GM23248 (cell line): ENCODE measurements around the gene COL15A1. TPM values are rescaled to one million over a fixed set of nuclear protein-coding genes. Genes with fewer than 3 reads are reported as not detected.

Experiments
- DNase-seq: peaks from one replicate; pipeline ENCODE4 v3.0.0-alpha.2; 2015
- H2AFZ ChIP-seq: fragments of 200-600 bp; sonication (generic); 2 replicates; pipeline ENCODE4 v1.6.1; 2016; ENCODE audit warnings: antibody characterized with exemption
- H3F3A ChIP-seq: fragments of 200-600 bp; sonication (generic); 2 replicates; pipeline ENCODE4 v1.6.1; 2016; ENCODE audit warnings: mild to moderate bottlenecking, antibody characterized with exemption, mixed run types; ENCODE audit not compliant: insufficient read depth
- H3K27ac ChIP-seq: fragments of 200-600 bp; sonication (generic); 2 replicates; pipeline ENCODE4 v1.5.1; 2016; ENCODE audit warnings: mild to moderate bottlenecking
- H3K27me3 ChIP-seq: fragments of 200-600 bp; sonication (generic); replicated peaks from 2 replicates; pipeline ENCODE4 v1.6.1; 2016; ENCODE audit warnings: mild to moderate bottlenecking; ENCODE audit not compliant: insufficient read depth
- H3K36me3 ChIP-seq: fragments of 200-600 bp; sonication (generic); 2 replicates; pipeline ENCODE4 v1.6.1; 2016; ENCODE audit warnings: low read depth, mild to moderate bottlenecking
- H3K4me1 ChIP-seq: fragments of 200-600 bp; sonication (generic); 2 replicates; pipeline ENCODE4 v1.6.1; 2016; ENCODE audit warnings: mild to moderate bottlenecking; ENCODE audit not compliant: insufficient read depth
- H3K4me2 ChIP-seq: fragments of 200-600 bp; sonication (generic); one replicate; pipeline ENCODE4 v1.6.1; 2016; ENCODE audit warnings: mild to moderate bottlenecking; ENCODE audit not compliant: unreplicated experiment
- H3K4me3 ChIP-seq: fragments of 200-600 bp; sonication (generic); 2 replicates; pipeline ENCODE4 v1.5.1; 2016; ENCODE audit warnings: mild to moderate bottlenecking
- H3K79me2 ChIP-seq: fragments of 200-600 bp; sonication (generic); 2 replicates; pipeline ENCODE4 v1.6.1; 2016; ENCODE audit warnings: mild to moderate bottlenecking; ENCODE audit not compliant: insufficient read depth
- H3K9ac ChIP-seq: fragments of 200-600 bp; sonication (generic); 2 replicates; pipeline ENCODE4 v1.6.1; 2016; ENCODE audit warnings: mild to moderate bottlenecking
- H3K9me2 ChIP-seq: fragments of 200-600 bp; sonication (generic); 2 replicates; pipeline ENCODE4 v1.6.1; 2016; ENCODE audit warnings: mixed run types, mild to moderate bottlenecking, moderate library complexity; ENCODE audit not compliant: insufficient read depth
- H3K9me3 ChIP-seq: fragments of 200-600 bp; sonication (generic); one replicate; pipeline ENCODE4 v1.6.1; 2017; ENCODE audit warnings: low read depth
- H4K20me1 ChIP-seq: fragments of 200-600 bp; sonication (generic); 2 replicates; pipeline ENCODE4 v1.6.0; 2016; ENCODE audit not compliant: insufficient read depth
- EZH2 ChIP-seq: fragments of 200-600 bp; sonication (generic); IDR thresholded peaks from 2 replicates; pipeline ENCODE4 v1.6.1; 2018; ENCODE audit warnings: antibody characterized with exemption, mild to moderate bottlenecking; ENCODE audit not compliant: insufficient read depth, poor library complexity, severe bottlenecking
- EZH2phosphoT487 ChIP-seq: fragments of 200-600 bp; sonication (generic); IDR thresholded peaks from 2 replicates; pipeline ENCODE4 v1.6.1; 2018; ENCODE audit warnings: antibody characterized with exemption, moderate library complexity, mild to moderate bottlenecking, low read depth; ENCODE audit not compliant: insufficient read depth
- WGBS, 2 experiments: methylation state at CpG; one replicate each; pipeline ENCODE4 v1.1.6; 2015 to 2017; ENCODE audit warnings: low lambda C conversion rate in 2 of 2, low coverage in 1 of 2; ENCODE audit errors: missing lambda C conversion rate in 2 of 2; 5-methylcytosine and 5-hydroxymethylcytosine counted together
- in situ Hi-C: fragments of 300-500 bp; cut with MboI; formaldehyde crosslinking; loops from 2 replicates; pipeline ENCODE4 v1.15.0; 2020
- polyA plus RNA-seq: library from polyadenylated mRNA; unstranded; fragments of >200 nt; fragmentation: Nextera tagmentation; extraction: Ambion mirVana; gene quantifications from 2 replicates; pipeline ENCODE4 v1.2.1, GENCODE V29; 2016
- total RNA-seq: library from RNA; depleted of rRNA; stranded (reverse); fragments of >200 nt; shearing (Covaris generic); gene quantifications from 2 replicates; pipeline ENCODE4 v1.2.3, GENCODE V29; 2014

The COL15A1 gene
- total and polyA plus RNA-seq, 2 experiments from 2014 or later, result 9.7 to 16.8 TPM

DNA sequence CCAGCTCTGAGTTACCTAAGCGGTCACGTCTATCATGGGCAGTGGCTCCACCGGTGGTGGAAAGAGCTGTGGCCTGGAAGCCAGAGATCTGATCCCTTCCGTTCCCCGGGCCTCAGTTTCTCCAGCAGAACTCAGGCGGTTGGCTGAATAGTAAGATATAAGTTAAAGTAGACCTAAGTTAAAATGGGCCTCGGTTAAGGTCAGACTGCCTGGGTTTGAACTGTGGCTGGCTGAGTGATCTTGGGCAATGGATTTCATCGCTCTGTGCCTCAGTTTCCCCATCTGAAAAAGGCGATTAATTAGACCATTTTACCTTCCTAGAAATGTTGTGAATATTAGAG, 997 bp downstream of the COL15A1 start:
- Histone ChIP-seq H3K27me3 (peaks cover 36% of the 10 kb centered on the region), H4K20me1 (no peaks in the 10 kb centered on the region), H3K9ac (no peak overlapping the region), H3K4me2 (peak overlapping the region; percentile 86), H3K36me3 (no peaks in the 10 kb centered on the region), H3K79me2 (no peaks in the 10 kb centered on the region), H3K9me3 (no peaks in the 10 kb centered on the region), H3K9me2 (no peaks in the 10 kb centered on the region), H3F3A (no peaks in the 10 kb centered on the region), H3K4me1 (no peaks in the 10 kb centered on the region), H2AFZ (peak overlapping the region; percentile 80; the same call in 1 of the 2 replicates), H3K27ac (no peak overlapping the region), H3K4me3 (peak overlapping the region; percentile 68)
- TF ChIP-seq EZH2phosphoT487 (no peak), EZH2 (no peak)
- in situ Hi-C loops, result no loop called here
- no peak for DNase-seq
- 33% methylated on average over 9 of the region's 9 CpGs for WGBS, 2 experiments

DNA sequence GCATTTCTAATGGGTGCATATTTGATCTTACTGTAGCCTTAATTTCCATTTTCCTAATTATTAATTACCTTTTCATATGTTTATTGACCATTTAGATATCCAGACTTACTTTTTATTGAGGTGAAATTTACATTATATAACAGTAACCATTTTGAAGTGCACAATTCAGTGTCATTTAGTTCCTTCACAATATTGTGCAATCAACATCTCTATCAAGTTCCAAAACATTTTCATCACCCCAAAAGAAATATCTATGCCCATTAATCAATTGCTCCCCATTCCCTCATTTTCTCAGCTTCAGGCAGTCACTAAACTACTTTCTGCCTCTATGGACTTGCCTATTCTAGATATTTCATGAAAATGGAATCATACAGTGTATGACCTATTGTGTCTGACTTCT, 5.9 kb downstream of the COL15A1 start:
- H3K4me2 ChIP-seq, result no peak overlapping the region
- no peaks in the 10 kb centered on the region for H3K79me2 ChIP-seq
- in situ Hi-C loops, result no loop called here
- DNase-seq, result no peak
- H3K27ac ChIP-seq, result no peak overlapping the region
- H3K9me2 ChIP-seq, result no peaks in the 10 kb centered on the region
- H3F3A ChIP-seq, result no peaks in the 10 kb centered on the region; the same call in 1 of the 2 replicates
- H4K20me1 ChIP-seq, result no peaks in the 10 kb centered on the region
- no peaks in the 10 kb centered on the region for H3K4me1 ChIP-seq
- H3K27me3 ChIP-seq, result peaks cover 16% of the 10 kb centered on the region
- no peaks in the 10 kb centered on the region for H3K36me3 ChIP-seq
- H3K9me3 ChIP-seq, result no peaks in the 10 kb centered on the region
- no peak overlapping the region for H3K4me3 ChIP-seq
- TF ChIP-seq EZH2phosphoT487 (no peak), EZH2 (no peak)
- no peak overlapping the region for H3K9ac ChIP-seq
- no peak overlapping the region for H2AFZ ChIP-seq

DNA sequence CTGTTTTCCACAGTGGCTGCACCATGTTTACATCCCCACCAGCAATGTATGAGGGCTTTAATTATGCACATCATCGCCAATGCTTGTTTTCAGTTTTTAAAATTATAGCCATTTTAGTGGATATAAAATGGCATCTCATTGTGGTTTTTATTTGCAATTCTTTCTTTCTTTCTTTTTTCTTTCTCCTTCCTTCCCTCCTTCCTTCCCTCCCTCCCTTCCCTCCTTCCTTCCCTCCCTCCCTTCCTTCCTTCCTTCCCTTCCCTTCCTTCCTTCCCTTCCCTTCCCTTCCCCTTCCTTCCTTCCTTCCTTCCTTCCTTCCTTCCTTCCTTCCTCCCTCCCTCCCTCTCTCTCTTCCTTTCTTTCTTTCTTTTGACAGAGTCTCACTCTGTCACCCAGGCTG, 6.6 kb downstream of the COL15A1 start:
- peaks cover 9% of the 10 kb centered on the region for H3K27me3 ChIP-seq
- H3K36me3 ChIP-seq, result no peaks in the 10 kb centered on the region
- no peak overlapping the region for H3K27ac ChIP-seq
- DNase-seq, result no peak
- no peaks in the 10 kb centered on the region for H4K20me1 ChIP-seq
- no peaks in the 10 kb centered on the region for H3K4me1 ChIP-seq
- no peak for TF ChIP-seq EZH2
- no peak for TF ChIP-seq EZH2phosphoT487
- H3K9me2 ChIP-seq, result no peaks in the 10 kb centered on the region
- no peak overlapping the region for H3K4me2 ChIP-seq
- in situ Hi-C loops, result no loop called here
- no peak overlapping the region for H3K9ac ChIP-seq
- H3K4me3 ChIP-seq, result no peak overlapping the region
- no peaks in the 10 kb centered on the region; the same call in 1 of the 2 replicates for H3F3A ChIP-seq
- 100% methylated on average over 1 of the region's 1 CpG for WGBS, 2 experiments
- no peaks in the 10 kb centered on the region for H3K9me3 ChIP-seq
- H2AFZ ChIP-seq, result no peak overlapping the region
- no peaks in the 10 kb centered on the region for H3K79me2 ChIP-seq

DNA sequence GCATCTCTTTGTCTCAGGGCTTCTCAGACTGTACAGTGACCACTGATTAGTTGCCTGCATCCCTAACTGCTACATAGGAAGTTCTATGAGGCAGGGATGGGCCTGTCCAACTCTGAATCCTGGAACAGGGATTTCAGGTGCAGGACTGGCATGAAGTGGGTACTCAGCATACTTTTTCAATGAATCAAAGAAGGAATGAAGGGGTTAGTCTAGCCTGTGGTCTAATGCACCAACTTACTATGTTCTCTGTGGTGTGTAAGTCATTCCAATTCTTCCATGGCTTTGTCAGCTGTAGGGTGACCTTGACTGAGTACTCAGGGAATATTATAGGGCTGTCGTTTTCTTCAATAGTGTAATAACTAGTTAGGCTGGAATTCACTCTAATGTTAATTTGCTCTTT, 8.3 kb downstream of the COL15A1 start:
- H2AFZ ChIP-seq, result no peak overlapping the region
- no peaks in the 10 kb centered on the region for H3K9me2 ChIP-seq
- H3K4me2 ChIP-seq, result no peak overlapping the region
- H3K27ac ChIP-seq, result no peak overlapping the region
- 75 to 77% methylated on average over 1 of the region's 1 CpG for WGBS, 2 experiments
- H3K27me3 ChIP-seq, result no peaks in the 10 kb centered on the region
- no peak overlapping the region for H3K9ac ChIP-seq
- no peaks in the 10 kb centered on the region for H3K9me3 ChIP-seq
- H3K79me2 ChIP-seq, result no peaks in the 10 kb centered on the region
- TF ChIP-seq EZH2phosphoT487, result no peak
- no peak for TF ChIP-seq EZH2
- no peak for DNase-seq
- no peak overlapping the region for H3K4me3 ChIP-seq
- H4K20me1 ChIP-seq, result no peaks in the 10 kb centered on the region
- H3F3A ChIP-seq, result no peaks in the 10 kb centered on the region; the same call in 1 of the 2 replicates
- no peaks in the 10 kb centered on the region for H3K36me3 ChIP-seq
- in situ Hi-C loops, result no loop called here
- no peaks in the 10 kb centered on the region for H3K4me1 ChIP-seq
